GM18520 (cell line): ENCODE results near the gene GNG7.
"Not testable (repeated sequence)": the region's sequence is repeated elsewhere in the genome, so short reads cannot be mapped to it uniquely, and the experiment has no call there.

Experiments
- ATAC-seq: cut with Tn5 transposase; IDR thresholded peaks from one replicate; pipeline ENCODE4 v1.9.1; 2021; ENCODE audit not compliant: unreplicated experiment

The GNG7 gene

DNA sequence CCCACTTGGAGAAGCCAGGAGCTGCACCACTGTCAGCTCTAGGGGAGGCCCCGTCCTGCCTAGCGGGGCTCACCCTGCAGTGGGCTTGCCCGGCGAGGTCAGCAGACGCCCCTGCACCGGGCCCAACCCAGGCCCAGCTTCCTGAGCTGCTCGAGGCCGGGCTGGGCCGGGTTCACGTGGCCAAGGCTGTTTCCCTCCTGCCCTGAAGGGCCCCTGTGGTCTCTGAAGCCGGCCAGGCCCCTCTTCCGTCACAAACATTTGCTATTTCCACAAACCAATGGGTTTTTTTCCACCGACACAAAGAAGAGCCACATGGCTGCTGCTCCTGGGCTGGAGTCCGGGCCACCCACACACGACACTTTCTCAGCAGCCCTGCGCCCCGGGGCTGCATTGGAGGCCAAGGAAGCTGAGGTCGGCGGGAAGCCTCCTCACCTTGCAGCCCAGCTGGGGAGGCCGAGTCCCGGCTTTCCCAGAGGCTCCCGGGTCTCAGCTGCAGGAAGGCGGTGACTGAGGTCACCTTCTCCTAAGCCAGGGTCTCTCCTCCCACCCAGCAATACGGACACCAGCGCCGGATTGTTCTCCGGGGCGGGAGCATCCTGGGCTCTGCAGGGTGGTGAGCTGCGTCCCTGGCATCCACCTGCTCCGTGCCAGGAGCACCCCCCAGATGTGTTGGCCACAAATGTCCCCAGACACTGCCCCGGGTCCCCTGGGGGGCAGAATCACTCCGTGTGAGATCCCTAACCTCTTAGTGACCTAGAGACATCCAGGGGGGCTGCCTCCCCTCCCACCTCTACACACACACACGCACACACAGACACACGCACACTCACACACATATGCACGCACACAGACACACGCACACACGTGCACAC is 146.0 kb downstream of the GNG7 start:
- no peak for ATAC-seq

DNA sequence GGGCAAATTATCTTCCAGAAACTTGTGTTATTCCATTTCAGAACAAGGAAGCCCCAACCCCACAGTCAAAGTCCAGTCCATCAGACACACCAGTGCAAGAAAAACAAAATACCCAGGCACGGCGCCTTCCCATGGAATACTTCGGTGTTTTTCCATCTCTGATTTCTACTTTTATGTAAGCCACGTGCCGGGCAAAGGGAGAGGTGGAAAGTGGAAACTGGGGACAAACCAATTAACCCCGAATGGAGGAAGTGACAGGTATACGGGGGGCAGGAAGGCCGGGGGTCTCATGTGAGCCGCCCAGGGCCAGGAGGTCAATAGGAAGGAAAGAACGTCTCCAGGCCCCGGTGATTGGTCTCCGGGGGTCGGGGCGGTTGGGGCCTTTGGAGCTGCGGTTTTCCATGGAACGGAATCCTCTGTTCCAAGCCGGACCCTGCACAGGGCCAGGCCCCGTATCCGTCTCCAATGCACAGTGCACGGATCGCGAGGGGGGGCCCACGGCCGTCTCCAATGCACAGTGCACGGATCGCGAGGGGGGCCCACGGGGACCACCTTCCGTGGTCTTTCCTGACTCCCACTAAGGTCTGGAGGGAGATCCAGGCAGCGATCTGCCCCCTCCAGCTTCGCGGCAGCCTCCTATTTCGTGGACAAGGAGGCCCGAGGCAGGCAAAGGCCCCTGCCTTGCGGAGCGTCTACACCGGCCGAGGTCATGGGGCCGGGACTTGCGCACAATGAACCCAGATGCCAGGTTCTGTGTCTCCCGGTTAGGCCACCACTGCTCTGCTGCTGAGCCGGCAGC is 146.9 kb downstream of the GNG7 start:
- ATAC-seq = no peak

DNA sequence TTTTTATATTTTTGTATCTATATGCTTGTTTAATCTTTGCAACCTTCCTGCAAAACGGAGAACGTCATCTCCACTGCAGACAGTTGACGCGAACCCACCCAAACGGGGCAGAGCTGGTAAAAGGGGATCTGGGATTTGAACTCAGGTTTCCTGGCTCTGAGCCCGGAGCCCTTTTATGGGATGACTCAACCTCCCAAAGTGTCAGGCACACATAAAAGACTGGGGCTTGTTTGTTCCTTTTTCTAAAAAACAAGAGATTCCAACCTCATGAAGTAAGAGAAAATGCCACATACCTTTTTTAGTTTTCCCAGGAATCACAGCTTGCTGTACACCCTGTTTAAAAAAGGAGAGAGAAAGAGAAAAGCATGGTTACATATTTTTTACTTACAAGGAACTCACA is 147.6 kb downstream of the GNG7 start:
- ATAC-seq = no peak

DNA sequence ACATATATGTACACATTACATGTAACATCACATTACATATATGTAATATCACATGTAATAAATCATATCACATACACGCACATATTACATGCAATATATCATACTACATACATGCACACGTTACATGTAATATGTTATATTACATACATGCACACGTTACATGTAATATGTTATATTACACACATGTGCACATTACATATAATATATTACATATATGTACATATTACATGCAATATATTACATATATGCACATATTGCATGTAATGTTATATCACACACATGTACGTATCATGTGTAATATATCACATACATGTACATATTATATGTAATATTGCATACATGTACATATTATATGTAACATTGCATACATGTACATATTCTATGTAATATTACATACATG is 149.0 kb downstream of the GNG7 start:
- no peak for ATAC-seq

GRCh38 chr19:2552859-2553258 is 149.6 kb downstream of the GNG7 start:
- ATAC-seq = peak; percentile 56

GRCh38 chr19:2551864-2552185 is 150.7 kb downstream of the GNG7 start:
- no peak for ATAC-seq

- no peak for ATAC-seq
Observed at GRCh38 chr19:2551172-2551863, 151.2 kb downstream of the GNG7 start.

DNA sequence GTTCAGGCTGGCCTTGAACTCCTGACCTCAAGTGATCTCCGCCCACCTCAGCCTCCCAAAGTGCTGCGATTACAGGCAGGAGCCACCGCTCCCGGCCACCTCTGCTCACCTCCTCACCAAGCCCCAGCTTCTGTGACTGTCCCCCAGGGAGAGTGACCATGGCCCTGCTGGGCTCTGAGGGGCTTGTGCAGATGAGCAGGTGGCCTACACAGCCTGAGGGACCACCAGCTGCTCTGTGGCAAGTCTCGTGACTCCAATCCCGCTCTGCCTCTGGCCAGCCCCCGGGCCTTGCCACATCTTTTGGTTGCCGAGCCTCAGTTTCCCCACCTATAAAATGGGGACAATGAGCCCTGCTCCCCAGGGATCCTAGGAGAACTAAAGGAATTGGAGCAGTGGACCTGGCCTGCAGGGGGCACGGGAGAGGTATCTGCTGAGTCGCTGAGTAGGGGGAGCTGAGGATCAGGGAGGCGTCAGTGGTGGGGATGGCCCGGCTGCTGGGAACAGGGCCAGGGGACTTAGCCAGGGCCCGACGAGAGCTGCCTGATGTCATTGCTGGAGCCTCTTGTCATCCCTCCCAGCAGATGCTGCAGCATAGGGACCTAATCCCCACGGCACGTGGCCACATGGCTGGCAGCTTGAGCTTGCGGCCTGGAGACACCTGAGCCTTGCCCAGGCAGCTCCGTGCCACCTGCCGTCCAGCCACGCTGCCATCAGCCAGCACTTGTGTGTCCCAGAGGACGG is 151.9 kb downstream of the GNG7 start:
- no peak for ATAC-seq

- no peak for ATAC-seq
Observed at GRCh38 chr19:2549701-2550191, 152.7 kb downstream of the GNG7 start.

DNA sequence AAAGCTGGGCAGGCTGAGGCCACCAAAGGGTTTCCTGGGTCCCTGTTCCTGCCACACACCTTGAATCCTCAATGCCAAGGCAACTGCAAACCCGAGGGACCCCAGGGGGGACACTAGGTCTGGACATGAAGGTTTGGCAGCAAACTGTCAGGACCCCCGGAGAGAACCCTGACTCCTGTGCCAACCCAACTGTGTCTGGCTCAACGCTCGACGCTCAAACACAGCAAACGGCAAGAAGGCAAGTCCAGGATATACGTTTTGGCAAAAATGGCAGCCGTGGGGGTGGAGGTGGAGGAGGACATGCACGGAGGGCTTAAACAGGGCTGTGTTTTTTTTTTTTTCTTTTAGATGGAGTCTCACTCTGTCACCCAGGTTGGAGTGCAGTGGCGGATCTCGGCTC is 153.5 kb downstream of the GNG7 start:
- no peak for ATAC-seq

DNA sequence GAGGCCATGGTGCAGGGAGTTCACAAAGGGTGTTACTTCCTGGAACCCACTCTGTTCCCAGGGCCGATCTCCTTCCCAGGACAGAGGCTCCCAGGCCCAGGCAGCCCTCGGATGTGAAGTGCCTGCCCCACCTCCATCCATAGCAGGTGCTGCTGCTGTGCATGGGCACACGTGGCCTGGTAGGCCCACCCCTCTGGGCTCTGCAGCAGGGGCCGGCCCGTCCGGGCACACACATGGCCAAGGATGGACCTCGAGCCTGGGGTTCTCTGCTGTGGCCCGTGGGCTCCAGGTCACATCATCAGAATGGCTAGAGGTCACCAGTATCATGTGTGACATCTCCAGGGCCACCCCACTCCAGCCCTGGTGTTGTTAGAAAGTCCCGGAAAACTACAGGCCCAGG is 154.8 kb downstream of the GNG7 start:
- no peak for ATAC-seq

- no peak for ATAC-seq
Observed at GRCh38 chr19:2547033-2547680, 155.3 kb downstream of the GNG7 start.

- no peak for ATAC-seq
Observed at GRCh38 chr19:2546128-2547032, 156.1 kb downstream of the GNG7 start.

- not testable (repeated sequence) for ATAC-seq
Observed at GRCh38 chr19:2545416-2546127, 156.9 kb downstream of the GNG7 start.

GRCh38 chr19:2544576-2545415 is 157.7 kb downstream of the GNG7 start:
- ATAC-seq = no peak

- no peak for ATAC-seq
Observed at GRCh38 chr19:2543463-2544442, 158.7 kb downstream of the GNG7 start.

DNA sequence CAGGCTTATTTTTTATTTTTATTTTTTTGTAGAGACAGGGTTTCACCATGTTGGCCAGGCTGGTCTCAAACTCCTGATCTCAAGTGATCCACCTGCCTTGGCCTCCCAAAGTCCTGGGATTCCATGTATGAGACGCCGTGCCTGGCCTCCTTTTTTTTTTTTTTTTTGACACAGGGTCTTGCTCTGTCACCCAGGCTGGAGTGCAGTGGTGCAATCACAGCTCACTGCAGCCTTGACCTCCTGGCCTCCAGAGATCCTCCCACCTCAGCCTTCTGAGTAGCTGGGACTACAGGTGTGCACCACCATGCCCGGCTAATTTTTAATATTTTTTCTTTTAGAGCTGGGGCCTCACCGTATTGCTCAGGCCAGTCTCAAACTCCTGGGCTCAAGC is 159.4 kb downstream of the GNG7 start:
- not testable (repeated sequence) for ATAC-seq
